Measurements from ENCODE around the gene STAT5A. TPM values are rescaled to one million over a fixed set of nuclear protein-coding genes. Genes with fewer than 3 reads are reported as not detected.
"Not testable (repeated sequence)": the region's sequence is repeated elsewhere in the genome, so short reads cannot be mapped to it uniquely, and the experiment has no call there.

The STAT5A gene
- total RNA-seq, 4 donors from 2014 or later = 42.4 to 97.0 (median 62.7) TPM

DNA sequence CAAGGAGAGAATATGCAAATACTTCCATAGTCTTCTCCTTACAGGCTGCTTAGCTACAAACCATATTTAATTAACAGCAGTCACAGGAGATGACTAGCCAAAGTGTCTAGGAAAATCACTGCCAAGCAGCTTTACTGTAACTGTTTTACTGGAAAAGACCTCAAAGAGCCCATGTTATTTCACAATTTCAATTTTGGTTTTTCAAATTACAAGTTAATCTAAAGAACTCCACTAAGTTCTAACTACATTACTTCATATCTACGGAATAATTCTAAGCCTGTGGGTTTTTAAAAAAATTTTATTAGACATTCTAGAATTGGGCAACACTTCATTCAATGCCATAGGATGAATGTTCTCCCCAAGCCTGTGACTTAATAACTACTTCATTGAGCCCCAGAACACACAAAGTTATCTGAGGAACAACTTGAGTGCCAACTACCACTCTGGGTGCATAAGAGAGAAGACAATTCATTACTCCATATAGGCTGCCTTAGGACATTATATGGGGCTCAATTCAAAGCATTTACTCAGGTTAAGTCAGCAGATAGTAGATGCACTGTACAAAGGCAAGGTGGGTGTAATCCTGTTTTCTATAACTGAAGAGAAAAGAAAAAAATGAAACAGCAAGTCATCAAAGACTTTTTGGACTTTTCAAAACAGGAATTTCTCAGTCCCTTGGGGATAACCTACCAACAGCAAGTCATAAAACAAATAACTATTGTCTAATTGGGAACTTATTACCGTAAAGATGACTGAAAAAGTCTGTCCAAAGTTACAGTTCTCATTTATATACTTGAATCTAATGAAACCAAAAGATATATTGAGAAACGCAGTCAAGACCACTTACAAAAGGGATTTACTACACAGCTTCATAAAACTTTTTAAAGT, 66.9 kb downstream of the STAT5A start:
- H3K9me3 ChIP-seq = no peaks in the 10 kb centered on the region
- 78% methylated on average over 3 of the region's 3 CpGs for WGBS
- no peak overlapping the region for H3K4me3 ChIP-seq
- peaks cover 0 to 8% (median 2%) of the 10 kb centered on the region in 4 donors for H3K36me3 ChIP-seq
- TF ChIP-seq EP300 (IDR thresholded peaks at IDR 0.05) (no peak), POLR2AphosphoS5 (IDR thresholded peaks at IDR 0.05) (no peak)
- no peak for DNase-seq (ENCODE audit: extremely low spot score)
- H3K27ac ChIP-seq (replicated peaks in 1 of 4) = peak overlapping the region in 1 of 4 donors; percentile 48
- H3K4me1 ChIP-seq = peaks cover 46 to 81% (median 80%) of the 10 kb centered on the region in 4 donors
- intact Hi-C loops (cut with DNase I) = no loop called here
- H3K27me3 ChIP-seq = no peaks in the 10 kb centered on the region

- DNase-seq (ENCODE audit: extremely low spot score) = no peak
Measured at GRCh38 chr17:42358434-42358833, 70.1 kb downstream of the STAT5A start.

DNA sequence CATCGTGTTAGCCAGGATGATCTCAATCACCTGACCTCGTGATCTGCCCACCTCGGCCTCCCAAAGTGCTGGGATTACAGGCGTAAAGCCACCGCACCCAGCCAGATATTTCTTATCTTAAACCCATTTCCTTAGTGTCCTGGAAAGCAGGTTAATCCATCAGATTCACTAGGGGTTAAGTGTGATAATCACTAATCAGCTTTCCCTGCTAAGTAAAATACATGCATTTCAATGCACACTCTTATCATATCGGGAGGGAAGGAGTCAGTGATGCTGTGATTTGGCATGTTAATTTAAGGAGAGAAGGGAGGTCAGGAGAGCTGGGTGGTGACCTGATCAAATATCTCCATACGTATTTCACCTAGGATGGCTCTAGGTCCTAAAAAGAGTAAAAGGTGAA, 70.8 kb downstream of the STAT5A start:
- Histone ChIP-seq H3K27me3 (no peaks in the 10 kb centered on the region), H3K4me3 (no peak overlapping the region), H3K4me1 (peaks cover 72 to 91% (median 88%) of the 10 kb centered on the region in 4 donors), H3K36me3 (peaks cover 0 to 8% (median 2%) of the 10 kb centered on the region in 4 donors), H3K9me3 (no peaks in the 10 kb centered on the region), H3K27ac (replicated peaks in 1 of 4) (no peak overlapping the region)
- TF ChIP-seq POLR2A (IDR thresholded peaks at IDR 0.05; ENCODE audit: low read depth) = no peak
- no peak for TF ChIP-seq POLR2AphosphoS5 (IDR thresholded peaks at IDR 0.05)
- no peak for TF ChIP-seq EP300 (IDR thresholded peaks at IDR 0.05)
- TF ChIP-seq, protein P1, sequence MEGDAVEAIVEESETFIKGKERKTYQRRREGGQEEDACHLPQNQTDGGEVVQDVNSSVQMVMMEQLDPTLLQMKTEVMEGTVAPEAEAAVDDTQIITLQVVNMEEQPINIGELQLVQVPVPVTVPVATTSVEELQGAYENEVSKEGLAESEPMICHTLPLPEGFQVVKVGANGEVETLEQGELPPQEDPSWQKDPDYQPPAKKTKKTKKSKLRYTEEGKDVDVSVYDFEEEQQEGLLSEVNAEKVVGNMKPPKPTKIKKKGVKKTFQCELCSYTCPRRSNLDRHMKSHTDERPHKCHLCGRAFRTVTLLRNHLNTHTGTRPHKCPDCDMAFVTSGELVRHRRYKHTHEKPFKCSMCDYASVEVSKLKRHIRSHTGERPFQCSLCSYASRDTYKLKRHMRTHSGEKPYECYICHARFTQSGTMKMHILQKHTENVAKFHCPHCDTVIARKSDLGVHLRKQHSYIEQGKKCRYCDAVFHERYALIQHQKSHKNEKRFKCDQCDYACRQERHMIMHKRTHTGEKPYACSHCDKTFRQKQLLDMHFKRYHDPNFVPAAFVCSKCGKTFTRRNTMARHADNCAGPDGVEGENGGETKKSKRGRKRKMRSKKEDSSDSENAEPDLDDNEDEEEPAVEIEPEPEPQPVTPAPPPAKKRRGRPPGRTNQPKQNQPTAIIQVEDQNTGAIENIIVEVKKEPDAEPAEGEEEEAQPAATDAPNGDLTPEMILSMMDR (IDR thresholded peaks at IDR 0.05) = no peak
- DNase-seq (ENCODE audit: extremely low spot score) = no peak
- 86% methylated on average over 7 of the region's 7 CpGs for WGBS
- intact Hi-C loops (cut with DNase I) = no loop called here

More at GRCh38 chr17:42358434-42358833, 70.1 kb downstream of the STAT5A start:
- Histone ChIP-seq H3K27me3 (no peaks in the 10 kb centered on the region), H3K4me3 (no peak overlapping the region), H3K4me1 (peaks cover 73 to 91% (median 88%) of the 10 kb centered on the region in 4 donors), H3K9me3 (no peaks in the 10 kb centered on the region), H3K36me3 (peaks cover 0 to 8% (median 2%) of the 10 kb centered on the region in 4 donors), H3K27ac (replicated peaks in 1 of 4) (no peak overlapping the region)
- whole genome bisulfite sequencing = 50% methylated on average over 1 of the region's 1 CpG
- TF ChIP-seq, protein P1 (IDR thresholded peaks at IDR 0.05) = no peak
- no peak for TF ChIP-seq EP300 (IDR thresholded peaks at IDR 0.05)
- TF ChIP-seq POLR2AphosphoS5 (IDR thresholded peaks at IDR 0.05) = no peak
- no peak for TF ChIP-seq POLR2A (IDR thresholded peaks at IDR 0.05; ENCODE audit: low read depth)
- intact Hi-C loops (cut with DNase I) = no loop called here

- intact Hi-C loops (cut with DNase I); H3K9me3 ChIP-seq; DNase-seq (ENCODE audit: extremely low spot score); H3K27me3 ChIP-seq; H3K4me3 ChIP-seq: not testable (repeated sequence)
- Histone ChIP-seq H3K36me3 (peaks cover 0 to 10% (median 2%) of the 10 kb centered on the region in 4 donors), H3K27ac (replicated peaks in 1 of 4) (peak overlapping the region in 3 of 4 donors; percentile 11 to 37 (median 30)), H3K4me1 (peaks cover 69 to 90% (median 88%) of the 10 kb centered on the region in 4 donors)
- WGBS = 95% methylated on average over 2 of the region's 2 CpGs
Measured at GRCh38 chr17:42360388-42360787, 72.1 kb downstream of the STAT5A start.

Other genes with a start within 250 kb of the STAT5A start
- 1 to 10 TPM in 1 of 4 donors, under 1 TPM in 3; under 0.01 to 1.2 (median 0.67) TPM for gene C17orf113, start 237.9 kb upstream of the STAT5A start, total RNA-seq
- under 1 TPM in 2 of 4 donors, not detected in 2; 0.39 to 0.42 TPM for gene ZNF385C, start 190.0 kb upstream of the STAT5A start, total RNA-seq
- 10 to 100 TPM in 3 of 4 donors, 1 to 10 TPM in 1; 9.6 to 11.7 (median 11.3) TPM for gene DHX58, start 175.8 kb upstream of the STAT5A start, total RNA-seq
- 10 to 100 TPM; 13.8 to 31.1 (median 21.8) TPM for gene KAT2A, start 167.1 kb upstream of the STAT5A start, total RNA-seq
- under 1 TPM in 2 of 4 donors, not detected in 2; 0.26 to 0.42 TPM for gene HSPB9, start 165.7 kb upstream of the STAT5A start, total RNA-seq
- 100 to 1,000 TPM; 102 to 140 (median 128) TPM for gene RAB5C, start 133.5 kb upstream of the STAT5A start, total RNA-seq
- gene KCNH4, start 107.4 kb upstream of the STAT5A start, total RNA-seq = under 1 TPM; 0.17 to 0.42 (median 0.26) TPM
- not detected for gene HCRT, start 103.0 kb upstream of the STAT5A start, total RNA-seq
- gene GHDC, start 94.0 kb upstream of the STAT5A start, total RNA-seq = 10 to 100 TPM; 20.3 to 31.3 (median 22.0) TPM
- gene STAT5B, start 12.1 kb upstream of the STAT5A start, total RNA-seq = 10 to 100 TPM; 75.0 to 93.4 (median 85.2) TPM
- gene STAT3, start 99.9 kb downstream of the STAT5A start, total RNA-seq = 100 to 1,000 TPM; 137 to 260 (median 211) TPM
- gene CAVIN1, start 134.8 kb downstream of the STAT5A start, total RNA-seq = 1,000 to 10,000 TPM in 2 of 4 donors, 100 to 1,000 TPM in 2; 619 to 1,181 (median 1,019) TPM
- gene ATP6V0A1, start 170.4 kb downstream of the STAT5A start, total RNA-seq = 10 to 100 TPM; 51.9 to 74.9 (median 63.9) TPM
- 10 to 100 TPM; 27.8 to 36.6 (median 31.8) TPM for gene NAGLU, start 247.7 kb downstream of the STAT5A start, total RNA-seq

Measured in esophagus muscularis mucosa (tissue), 4 donors.